ENCODE measurements around the gene CRY2.

GRCh38 chr11:45896422-45896984 is 49.2 kb downstream of the CRY2 start:
- no peak for TF ChIP-seq ELK1 (IDR thresholded peaks at IDR 0.05; ENCODE audit: low read depth, low read length)
- no peak for TF ChIP-seq MAFK (IDR thresholded peaks at IDR 0.05; ENCODE audit: partially characterized antibody)
- TF ChIP-seq, protein P1, sequence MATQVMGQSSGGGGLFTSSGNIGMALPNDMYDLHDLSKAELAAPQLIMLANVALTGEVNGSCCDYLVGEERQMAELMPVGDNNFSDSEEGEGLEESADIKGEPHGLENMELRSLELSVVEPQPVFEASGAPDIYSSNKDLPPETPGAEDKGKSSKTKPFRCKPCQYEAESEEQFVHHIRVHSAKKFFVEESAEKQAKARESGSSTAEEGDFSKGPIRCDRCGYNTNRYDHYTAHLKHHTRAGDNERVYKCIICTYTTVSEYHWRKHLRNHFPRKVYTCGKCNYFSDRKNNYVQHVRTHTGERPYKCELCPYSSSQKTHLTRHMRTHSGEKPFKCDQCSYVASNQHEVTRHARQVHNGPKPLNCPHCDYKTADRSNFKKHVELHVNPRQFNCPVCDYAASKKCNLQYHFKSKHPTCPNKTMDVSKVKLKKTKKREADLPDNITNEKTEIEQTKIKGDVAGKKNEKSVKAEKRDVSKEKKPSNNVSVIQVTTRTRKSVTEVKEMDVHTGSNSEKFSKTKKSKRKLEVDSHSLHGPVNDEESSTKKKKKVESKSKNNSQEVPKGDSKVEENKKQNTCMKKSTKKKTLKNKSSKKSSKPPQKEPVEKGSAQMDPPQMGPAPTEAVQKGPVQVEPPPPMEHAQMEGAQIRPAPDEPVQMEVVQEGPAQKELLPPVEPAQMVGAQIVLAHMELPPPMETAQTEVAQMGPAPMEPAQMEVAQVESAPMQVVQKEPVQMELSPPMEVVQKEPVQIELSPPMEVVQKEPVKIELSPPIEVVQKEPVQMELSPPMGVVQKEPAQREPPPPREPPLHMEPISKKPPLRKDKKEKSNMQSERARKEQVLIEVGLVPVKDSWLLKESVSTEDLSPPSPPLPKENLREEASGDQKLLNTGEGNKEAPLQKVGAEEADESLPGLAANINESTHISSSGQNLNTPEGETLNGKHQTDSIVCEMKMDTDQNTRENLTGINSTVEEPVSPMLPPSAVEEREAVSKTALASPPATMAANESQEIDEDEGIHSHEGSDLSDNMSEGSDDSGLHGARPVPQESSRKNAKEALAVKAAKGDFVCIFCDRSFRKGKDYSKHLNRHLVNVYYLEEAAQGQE (IDR thresholded peaks at IDR 0.05), result peak; percentile 42; the same call in 1 of the 2 replicates
- no peak for TF ChIP-seq MAX (IDR thresholded peaks at IDR 0.05)
- TF ChIP-seq, protein P2, sequence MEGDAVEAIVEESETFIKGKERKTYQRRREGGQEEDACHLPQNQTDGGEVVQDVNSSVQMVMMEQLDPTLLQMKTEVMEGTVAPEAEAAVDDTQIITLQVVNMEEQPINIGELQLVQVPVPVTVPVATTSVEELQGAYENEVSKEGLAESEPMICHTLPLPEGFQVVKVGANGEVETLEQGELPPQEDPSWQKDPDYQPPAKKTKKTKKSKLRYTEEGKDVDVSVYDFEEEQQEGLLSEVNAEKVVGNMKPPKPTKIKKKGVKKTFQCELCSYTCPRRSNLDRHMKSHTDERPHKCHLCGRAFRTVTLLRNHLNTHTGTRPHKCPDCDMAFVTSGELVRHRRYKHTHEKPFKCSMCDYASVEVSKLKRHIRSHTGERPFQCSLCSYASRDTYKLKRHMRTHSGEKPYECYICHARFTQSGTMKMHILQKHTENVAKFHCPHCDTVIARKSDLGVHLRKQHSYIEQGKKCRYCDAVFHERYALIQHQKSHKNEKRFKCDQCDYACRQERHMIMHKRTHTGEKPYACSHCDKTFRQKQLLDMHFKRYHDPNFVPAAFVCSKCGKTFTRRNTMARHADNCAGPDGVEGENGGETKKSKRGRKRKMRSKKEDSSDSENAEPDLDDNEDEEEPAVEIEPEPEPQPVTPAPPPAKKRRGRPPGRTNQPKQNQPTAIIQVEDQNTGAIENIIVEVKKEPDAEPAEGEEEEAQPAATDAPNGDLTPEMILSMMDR (IDR thresholded peaks at IDR 0.05), result no peak
- no peak for TF ChIP-seq CBX2 (IDR thresholded peaks at IDR 0.05; ENCODE audit: borderline replicate concordance, low read depth)
- no peak for TF ChIP-seq CHD2 (IDR thresholded peaks at IDR 0.05; ENCODE audit: low read length, partially characterized antibody)
- no peak for TF ChIP-seq HMGXB4 (CRISPR knock-in tag; IDR thresholded peaks at IDR 0.05; ENCODE audit: borderline replicate concordance)
- TF ChIP-seq FOSL2 (IDR thresholded peaks at IDR 0.05), result no peak
- TF ChIP-seq FOSL2 (CRISPR knock-in tag; IDR thresholded peaks at IDR 0.05), result no peak
- no peak for TF ChIP-seq POLR2AphosphoS2 (conservative IDR thresholded peaks at IDR 0.05; ENCODE audit: low read length)

Measured in A549 (cell line).